Measurements from ENCODE around the gene JARID2. TPM values are rescaled to one million over a fixed set of nuclear protein-coding genes. Genes with fewer than 3 reads are reported as not detected.
A peak's percentile ranks its signal among the peaks of the same experiment; 100 is the strongest.

Gene JARID2
- total and polyA plus RNA-seq, 9 of the 15 experiments (the other 6 are each of a cell fraction or from before 2014, with no cell fraction given), result 5.0 to 29.0 (median 15.6) TPM

GRCh38 chr6:15246217-15246665 is 372 bp downstream of the JARID2 start (continued):
- TF ChIP-seq TRIM25 (IDR thresholded peaks at IDR 0.05; ENCODE audit: borderline replicate concordance) (0 out of 2 replicates have a peak, but pooled peaks have one; percentile 26), ZNF316 (IDR thresholded peaks at IDR 0.05) (peak; percentile 32; the same call in 1 of the 2 replicates), MCM3 (IDR thresholded peaks at IDR 0.05) (no peak), TGIF2 (CRISPR knock-in tag; IDR thresholded peaks at IDR 0.05) (no peak), FOXP4 (CRISPR knock-in tag; IDR thresholded peaks at IDR 0.05; ENCODE audit: borderline replicate concordance) (no peak), FOS (IDR thresholded peaks at IDR 0.05; ENCODE audit: extremely low read depth, insufficient read length) (no peak), ZNF79 (CRISPR knock-in tag; IDR thresholded peaks at IDR 0.05; ENCODE audit: low read depth) (no peak), BCOR (IDR thresholded peaks at IDR 0.05) (no peak), SREBF1 (IDR thresholded peaks at IDR 0.05; ENCODE audit: borderline replicate concordance, low read depth, low read length) (no peak), SETDB1 (IDR thresholded peaks at IDR 0.05; ENCODE audit: low read length) (no peak), SMARCA4 (IDR thresholded peaks at IDR 0.05) (no peak), ZZZ3 (IDR thresholded peaks at IDR 0.05) (no peak), MTA1 (IDR thresholded peaks at IDR 0.05; ENCODE audit: borderline replicate concordance) (no peak), SMARCA5 (IDR thresholded peaks at IDR 0.05) (0 out of 2 replicates have a peak, but pooled peaks have one; percentile 14), XRCC5 (IDR thresholded peaks at IDR 0.05; ENCODE audit: low read depth, low read length) (no peak), CREB3 (tag; conservative IDR thresholded peaks at IDR 0.05; ENCODE audit: low read depth) (no peak), E2F8 (IDR thresholded peaks at IDR 0.05; ENCODE audit: low read depth, partially characterized antibody) (no peak), NR1H2 (CRISPR knock-in tag; IDR thresholded peaks at IDR 0.05) (no peak), EHMT2 (IDR thresholded peaks at IDR 0.05) (no peak), PHB2 (IDR thresholded peaks at IDR 0.05; ENCODE audit: low read depth) (no peak), U2AF1 (optimal IDR thresholded peaks at IDR 0.05; ENCODE audit: low read depth, low read length) (no peak), ESRRB (CRISPR knock-in tag; IDR thresholded peaks at IDR 0.05; ENCODE audit: borderline replicate concordance) (no peak), ZNF785 (CRISPR knock-in tag; IDR thresholded peaks at IDR 0.05) (no peak), ZNF584 (CRISPR knock-in tag; IDR thresholded peaks at IDR 0.05; ENCODE audit: low read depth) (no peak)

All from K562 (cell line).